HG03439 (cell line): ENCODE data around the gene EFCAB10.
A peak's percentile ranks its signal among the peaks of the same experiment; 100 is the strongest.
"Not testable (repeated sequence)": the region's sequence is repeated elsewhere in the genome, so short reads cannot be mapped to it uniquely, and the experiment has no call there.

Experiments used
- ATAC-seq: cut with Tn5 transposase; IDR thresholded peaks from one replicate; pipeline ENCODE4 v1.9.1; 2021; ENCODE audit warnings: mild to moderate bottlenecking, moderate library complexity; ENCODE audit not compliant: unreplicated experiment

The EFCAB10 gene

DNA sequence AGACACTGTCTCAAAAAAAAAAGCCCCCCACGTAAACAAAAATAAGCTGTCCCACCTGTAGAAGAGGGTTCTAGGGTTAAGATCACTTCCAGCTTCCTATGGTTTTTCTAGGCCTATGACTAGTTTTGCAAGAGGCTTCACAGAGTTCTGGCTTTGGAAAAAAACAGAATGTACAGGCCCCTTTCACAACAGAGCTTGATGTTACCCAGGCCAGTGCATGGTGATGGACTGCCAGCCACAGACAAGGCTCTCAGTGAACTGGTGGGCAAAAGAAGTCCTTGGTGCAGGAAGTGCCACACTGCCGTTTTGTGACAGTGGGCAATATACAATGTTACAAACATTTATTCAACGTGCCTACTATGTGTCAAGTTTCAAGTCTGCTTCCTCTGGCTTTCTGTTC lies 18.3 kb upstream of the EFCAB10 start:
- no peak for ATAC-seq

GRCh38 chr7:105599080-105599479 lies 17.8 kb upstream of the EFCAB10 start:
- ATAC-seq: not testable (repeated sequence)

DNA sequence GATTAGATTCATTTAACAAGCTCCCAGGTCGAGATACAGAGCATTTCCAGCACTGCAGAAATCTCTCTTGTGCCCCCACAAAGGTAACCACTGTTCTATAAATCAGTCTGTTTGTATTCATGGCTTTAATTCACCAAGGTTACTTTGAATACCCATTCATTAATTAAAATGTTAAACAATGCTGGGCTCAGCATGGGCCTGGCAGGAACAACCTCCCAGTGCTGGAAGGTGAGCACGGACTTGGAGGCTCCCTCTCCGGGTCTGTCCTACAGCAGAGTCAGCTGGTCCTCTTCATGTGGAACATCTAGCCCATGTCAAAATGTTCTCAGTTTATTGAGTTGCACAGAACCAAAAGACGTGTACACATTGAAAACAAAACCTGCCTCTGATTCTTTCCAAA lies 15.6 kb upstream of the EFCAB10 start:
- ATAC-seq: no peak

GRCh38 chr7:105594034-105594433 lies 12.7 kb upstream of the EFCAB10 start:
- no peak for ATAC-seq

DNA sequence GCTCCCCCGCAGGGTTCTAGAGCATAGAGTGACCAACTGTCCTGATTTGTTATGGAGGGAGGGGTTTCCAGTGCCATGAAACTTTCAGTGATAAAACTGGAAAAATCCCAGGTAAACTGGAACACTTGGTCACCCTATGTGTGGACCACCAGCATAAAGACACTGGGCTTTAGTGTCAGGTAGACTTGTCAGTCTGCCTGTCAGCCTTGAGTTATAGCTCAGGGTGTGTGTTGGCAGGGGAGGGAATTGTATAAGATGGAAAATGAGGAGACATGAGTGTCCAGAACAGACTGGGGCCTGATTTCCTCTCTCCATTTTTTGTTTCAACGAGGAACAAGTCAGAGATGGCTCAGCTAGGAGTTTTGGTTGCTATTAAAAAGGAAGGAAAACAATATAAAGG lies 10.2 kb upstream of the EFCAB10 start:
- ATAC-seq: no peak

GRCh38 chr7:105590793-105591192 lies 9.5 kb upstream of the EFCAB10 start:
- ATAC-seq: no peak

DNA sequence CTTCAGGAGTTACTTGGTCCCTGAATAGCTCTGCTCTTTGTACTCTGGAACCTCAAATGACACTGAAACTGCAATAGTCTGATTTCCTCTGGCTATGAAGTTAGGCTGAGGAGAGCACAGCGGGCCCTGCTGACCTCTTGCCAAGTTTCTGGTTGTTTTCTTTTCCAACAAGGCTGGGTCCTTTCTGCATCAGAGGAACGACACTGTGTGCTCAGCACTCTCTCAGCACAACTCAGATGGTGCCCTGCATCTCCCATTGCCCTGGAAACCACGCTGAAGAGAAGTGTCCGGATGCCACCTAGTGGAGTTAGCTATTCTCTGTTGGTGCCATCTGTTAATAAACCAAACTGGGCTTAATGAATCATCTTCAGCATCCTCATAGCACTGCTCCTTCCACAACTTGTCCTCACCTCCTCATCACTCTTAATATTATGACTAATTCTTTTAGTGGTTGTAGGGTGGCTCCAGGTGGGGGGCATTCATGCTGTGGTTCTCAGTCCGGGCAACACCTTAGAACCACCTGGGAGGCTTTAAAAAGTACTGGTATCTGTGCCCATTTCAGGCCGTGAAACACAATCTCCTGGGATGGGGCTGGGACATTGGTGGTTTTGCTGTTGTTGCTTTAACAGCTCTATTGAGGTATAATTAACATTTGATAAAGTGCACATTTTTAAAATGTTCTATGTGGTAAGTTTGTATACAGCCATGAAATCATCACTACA lies 8.2 kb upstream of the EFCAB10 start:
- peak; percentile 86 for ATAC-seq

DNA sequence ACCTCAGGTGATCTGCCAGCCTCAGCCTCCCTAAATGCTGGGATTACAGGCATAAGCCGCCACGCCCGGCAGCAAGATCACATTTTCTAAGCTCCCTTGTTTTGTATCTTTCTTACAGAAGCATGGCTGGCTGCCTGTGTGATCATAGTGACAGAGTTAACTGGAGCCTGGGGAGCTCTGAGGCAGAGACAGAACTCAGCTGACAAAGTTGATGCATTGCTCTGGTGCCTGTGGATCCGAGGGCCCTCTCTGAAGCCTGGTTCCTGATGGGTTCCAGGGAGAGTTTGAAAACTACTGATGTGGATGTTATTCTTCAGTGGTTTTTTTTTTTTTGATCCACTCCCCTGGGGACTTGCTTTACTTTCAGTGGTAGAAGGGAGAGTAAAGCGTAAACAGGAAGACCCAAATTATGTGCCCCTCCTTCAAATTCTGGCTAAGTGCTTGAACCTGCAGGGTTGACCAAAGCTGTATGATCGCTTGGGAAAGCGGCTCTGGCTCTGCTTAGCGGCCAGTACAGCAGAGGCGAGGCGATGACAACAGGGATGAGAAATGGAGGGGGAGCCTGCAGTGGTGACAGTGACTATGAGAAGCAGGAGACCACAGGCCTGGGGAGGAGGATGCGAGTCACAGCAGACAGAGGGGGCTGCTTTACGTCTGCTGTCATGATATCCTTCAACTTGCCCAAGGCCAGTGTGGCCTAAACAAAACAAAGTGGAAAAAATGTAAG lies 6.8 kb upstream of the EFCAB10 start:
- no peak for ATAC-seq

DNA sequence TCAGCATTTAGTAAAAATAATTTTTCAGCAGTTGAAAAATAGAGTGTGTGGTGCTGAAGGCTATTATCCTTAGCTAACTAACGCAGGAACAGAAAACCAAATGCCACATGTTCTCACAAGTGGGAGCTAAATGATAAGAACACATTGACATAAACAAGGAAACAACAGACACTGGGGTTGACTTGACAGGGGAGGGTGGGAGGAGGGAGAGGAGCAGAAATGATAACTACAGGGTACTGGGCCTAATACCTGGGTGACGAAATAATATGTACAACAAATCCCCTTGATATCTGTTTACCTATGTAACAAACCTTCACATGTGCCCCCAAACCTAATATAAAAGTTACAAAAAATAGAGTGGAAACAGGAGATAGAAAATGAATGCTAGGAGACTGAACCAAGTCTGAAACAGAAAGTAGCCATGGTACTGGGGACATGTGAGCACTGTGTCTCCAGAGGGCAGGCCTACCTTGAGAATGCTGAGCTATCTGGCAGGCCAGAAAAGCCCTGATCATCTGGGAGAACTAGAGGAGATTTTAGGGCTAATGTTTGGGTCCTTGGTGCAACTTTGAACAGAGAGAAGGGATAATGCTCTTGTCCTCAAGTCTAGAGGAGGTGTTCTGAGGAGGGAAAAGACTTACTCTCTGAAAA lies 4.7 kb upstream of the EFCAB10 start:
- ATAC-seq: no peak

DNA sequence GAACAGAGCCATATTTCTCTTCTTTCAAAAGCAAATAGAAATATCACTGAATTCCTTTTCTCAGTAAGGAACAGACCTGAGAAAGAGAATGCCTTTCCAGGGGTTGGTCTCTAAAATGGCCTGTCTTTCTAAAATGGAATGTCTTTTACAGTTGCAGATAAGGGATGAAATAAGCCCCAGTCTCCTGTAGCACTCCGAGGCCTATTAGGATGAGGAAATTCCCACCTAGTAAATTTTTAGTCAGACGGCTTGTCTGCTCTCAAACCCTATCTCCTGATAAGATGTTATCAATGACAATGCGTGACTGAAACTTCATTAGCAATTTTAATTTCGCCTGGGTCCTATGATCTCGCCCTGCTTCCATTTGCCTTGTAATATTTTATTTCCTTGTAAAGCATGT lies 2.9 kb upstream of the EFCAB10 start:
- ATAC-seq: no peak

- no peak for ATAC-seq
Observed at GRCh38 chr7:105583061-105583460, 1.8 kb upstream of the EFCAB10 start.

DNA sequence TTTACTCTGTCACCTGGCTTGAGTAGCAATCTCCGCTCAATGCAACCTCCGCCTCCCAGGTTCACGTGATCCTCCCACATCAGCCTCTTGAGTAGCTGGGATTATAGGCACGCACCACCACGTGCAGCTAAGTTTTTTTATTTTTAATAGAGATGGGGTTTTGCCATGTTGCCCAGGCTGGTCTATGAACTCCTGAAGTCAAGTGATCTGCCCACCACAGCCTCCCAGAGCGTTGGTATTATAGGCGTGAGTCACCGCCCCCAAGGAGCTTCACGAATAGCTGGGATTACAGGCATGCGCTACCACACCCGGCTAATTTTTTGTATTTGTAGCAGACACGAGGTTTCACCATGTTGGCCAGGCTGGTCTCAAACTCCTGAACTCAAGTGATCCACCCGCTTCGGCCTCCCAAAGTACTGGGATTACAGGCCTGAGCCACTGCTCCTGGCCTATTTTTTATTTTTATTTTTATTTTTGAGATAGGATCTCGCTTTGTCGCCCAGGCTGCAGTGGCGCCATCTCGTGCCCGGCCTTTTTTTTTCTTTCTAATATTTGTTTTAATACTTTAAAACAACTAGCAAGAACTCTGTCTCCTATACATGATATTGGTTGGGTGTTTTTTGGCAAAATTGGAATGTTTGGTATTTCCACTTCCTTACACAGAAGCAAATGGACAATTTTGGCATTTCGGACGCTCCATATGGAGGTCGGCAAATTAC lies 1.1 kb downstream of the EFCAB10 start:
- ATAC-seq: no peak

- no peak for ATAC-seq
Observed at GRCh38 chr7:105578496-105578895, 2.8 kb downstream of the EFCAB10 start.

GRCh38 chr7:105577251-105577650 lies 4.0 kb downstream of the EFCAB10 start:
- ATAC-seq: no peak

DNA sequence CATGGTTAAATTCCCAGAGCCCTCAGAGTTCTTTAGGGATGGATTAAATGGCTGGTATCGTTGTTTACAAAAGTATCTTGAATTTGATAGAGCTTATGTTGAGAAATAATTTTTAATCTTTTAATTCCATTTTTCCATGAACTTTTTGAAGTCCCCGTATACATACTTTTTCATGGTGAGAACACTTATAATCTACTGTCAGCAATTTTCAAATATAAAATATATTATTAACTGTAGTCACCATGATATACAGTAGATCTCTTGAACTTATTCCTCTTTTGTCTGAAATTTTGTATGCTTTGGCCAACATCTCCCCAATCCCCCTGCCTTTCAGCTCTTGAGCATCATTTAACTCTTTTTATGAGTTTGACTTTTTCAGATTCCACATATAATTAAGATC lies 9.4 kb downstream of the EFCAB10 start:
- ATAC-seq: no peak

- ATAC-seq: no peak
Observed at GRCh38 chr7:105567821-105568220, 13.5 kb downstream of the EFCAB10 start.

DNA sequence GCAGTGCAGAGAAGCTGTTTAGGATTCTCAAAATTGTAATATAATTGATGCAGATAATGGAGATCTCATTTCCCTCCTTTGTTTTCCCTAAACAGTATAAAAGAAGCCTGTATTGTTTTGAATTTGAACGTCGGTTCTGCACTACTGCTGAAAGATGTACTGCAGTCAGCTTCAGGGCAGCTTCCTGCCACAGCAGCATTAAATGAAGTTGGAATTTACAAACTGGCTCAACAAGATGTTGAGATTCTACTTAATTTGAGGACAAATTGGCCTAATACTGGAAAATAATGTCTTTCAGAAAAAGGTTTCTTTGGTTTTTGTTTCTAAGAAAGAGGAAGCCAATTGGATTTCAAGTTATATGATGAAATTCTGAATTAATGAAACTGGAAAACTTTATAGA lies 14.3 kb downstream of the EFCAB10 start:
- no peak for ATAC-seq

DNA sequence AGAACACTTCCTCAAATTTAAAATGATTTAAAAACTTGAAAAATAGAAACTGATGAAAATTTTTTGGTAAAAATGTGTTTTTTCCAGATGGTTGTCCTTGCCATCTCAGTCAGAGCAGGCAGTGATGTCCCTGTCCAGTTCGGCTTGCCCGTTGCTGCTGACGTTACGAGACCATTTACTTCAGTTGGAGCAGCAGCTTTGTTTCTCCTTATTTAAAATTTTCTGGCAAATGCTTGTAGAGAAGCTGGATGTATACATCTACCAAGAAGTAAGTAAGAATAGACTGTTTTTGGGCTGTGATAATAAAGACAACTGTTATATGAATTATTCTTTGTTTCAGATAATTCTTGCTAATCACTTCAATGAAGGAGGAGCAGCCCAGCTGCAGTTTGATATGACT lies 16.1 kb downstream of the EFCAB10 start:
- no peak for ATAC-seq

GRCh38 chr7:105559926-105560325 lies 21.4 kb downstream of the EFCAB10 start:
- no peak for ATAC-seq

GRCh38 chr7:105538339-105538738 lies 43.0 kb downstream of the EFCAB10 start:
- no peak for ATAC-seq

GRCh38 chr7:105532709-105533460 lies 48.4 kb downstream of the EFCAB10 start:
- no peak for ATAC-seq
